C4-2B (cell line): ENCODE data around the gene MSTN.

Experiments
- ZFX ChIP-seq: fragments of 450-650 bp; IDR thresholded peaks from 2 replicates; pipeline ENCODE4 v1.6.1; 2017
- TF ChIP-seq, protein P1 (sequence below): fragments of 450-650 bp; conservative IDR thresholded peaks from 2 replicates; pipeline ENCODE4 v1.5.1; 2017; ENCODE audit warnings: mild to moderate bottlenecking

DNA sequence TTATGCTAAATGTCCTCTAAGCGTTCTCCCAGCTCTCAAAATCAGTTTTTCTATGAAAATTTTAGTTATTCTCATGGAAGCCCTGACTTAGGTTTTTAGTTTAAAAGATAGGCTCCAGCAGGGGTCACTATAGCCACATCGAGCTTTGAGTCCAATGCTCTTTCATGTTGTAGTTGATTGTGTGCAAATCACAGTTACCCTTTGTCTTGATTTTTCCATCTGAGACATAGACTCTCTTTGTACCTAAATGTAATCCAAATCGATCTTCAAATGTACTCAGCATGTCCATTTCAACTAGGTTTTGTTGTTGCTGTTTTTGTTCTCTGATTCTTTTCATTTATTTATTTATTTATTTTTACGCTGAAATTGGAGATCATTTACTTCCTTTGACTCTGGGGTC is 26.4 kb upstream of the MSTN start:
- TF ChIP-seq, protein P1, sequence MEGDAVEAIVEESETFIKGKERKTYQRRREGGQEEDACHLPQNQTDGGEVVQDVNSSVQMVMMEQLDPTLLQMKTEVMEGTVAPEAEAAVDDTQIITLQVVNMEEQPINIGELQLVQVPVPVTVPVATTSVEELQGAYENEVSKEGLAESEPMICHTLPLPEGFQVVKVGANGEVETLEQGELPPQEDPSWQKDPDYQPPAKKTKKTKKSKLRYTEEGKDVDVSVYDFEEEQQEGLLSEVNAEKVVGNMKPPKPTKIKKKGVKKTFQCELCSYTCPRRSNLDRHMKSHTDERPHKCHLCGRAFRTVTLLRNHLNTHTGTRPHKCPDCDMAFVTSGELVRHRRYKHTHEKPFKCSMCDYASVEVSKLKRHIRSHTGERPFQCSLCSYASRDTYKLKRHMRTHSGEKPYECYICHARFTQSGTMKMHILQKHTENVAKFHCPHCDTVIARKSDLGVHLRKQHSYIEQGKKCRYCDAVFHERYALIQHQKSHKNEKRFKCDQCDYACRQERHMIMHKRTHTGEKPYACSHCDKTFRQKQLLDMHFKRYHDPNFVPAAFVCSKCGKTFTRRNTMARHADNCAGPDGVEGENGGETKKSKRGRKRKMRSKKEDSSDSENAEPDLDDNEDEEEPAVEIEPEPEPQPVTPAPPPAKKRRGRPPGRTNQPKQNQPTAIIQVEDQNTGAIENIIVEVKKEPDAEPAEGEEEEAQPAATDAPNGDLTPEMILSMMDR = peak; percentile 85
- TF ChIP-seq ZFX = no peak
